Caki2 (cell line): ENCODE results near the gene DCAF4. TPM values are rescaled to one million over a fixed set of nuclear protein-coding genes. Genes with fewer than 3 reads are reported as not detected.
"Not testable (repeated sequence)": the region's sequence is repeated elsewhere in the genome, so short reads cannot be mapped to it uniquely, and the experiment has no call there.

Experiments
- DNase-seq: peaks from one replicate; pipeline ENCODE4 v3.0.0-alpha.2; 2015; ENCODE audit warnings: low read depth
- in situ Hi-C: cut with HindIII; loops from 2 replicates; pipeline ENCODE4 v1.10.0; 2016; ENCODE audit warnings: low sequenced_read_pairs, low pct_unique_long_range_greater_than_20kb, mixed read lengths
- total RNA-seq: library from RNA; depleted of rRNA; stranded (reverse); fragments of >200 nt; shearing (Covaris generic); gene quantifications from 2 replicates; pipeline ENCODE4 v1.2.3, GENCODE V29; 2014; ENCODE audit warnings: low replicate concordance; rRNA removed

The DCAF4 gene
- total RNA-seq, 1 experiment from 2014 or later: 9.4 TPM

DNA sequence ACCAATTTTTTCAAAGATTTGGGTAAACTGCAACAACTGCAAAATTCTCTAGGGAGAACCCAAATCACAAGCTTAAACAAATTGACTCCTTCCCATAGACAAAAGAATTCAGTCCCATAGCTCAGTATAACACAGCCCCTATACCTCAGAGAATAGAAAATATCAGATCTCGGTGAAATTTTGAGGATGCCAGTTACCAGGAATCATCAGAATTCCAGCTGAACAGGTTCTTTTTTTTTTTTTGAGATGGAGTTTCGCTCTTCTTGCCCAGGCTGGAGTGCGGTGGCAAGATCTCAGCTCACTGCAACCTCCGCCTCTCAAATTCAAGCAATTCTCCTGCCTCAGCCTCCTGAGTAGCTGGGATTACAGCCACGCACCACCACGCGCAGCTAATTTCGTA lies 63.9 kb downstream of the DCAF4 start:
- no peak for DNase-seq
- in situ Hi-C loops: no loop called here

GRCh38 chr14:72996916-72997315 lies 70.7 kb downstream of the DCAF4 start:
- in situ Hi-C loops: no loop called here
- no peak for DNase-seq

- no peak for DNase-seq
- in situ Hi-C loops: no loop called here
Observed at GRCh38 chr14:72998252-72998903, 72.1 kb downstream of the DCAF4 start.

DNA sequence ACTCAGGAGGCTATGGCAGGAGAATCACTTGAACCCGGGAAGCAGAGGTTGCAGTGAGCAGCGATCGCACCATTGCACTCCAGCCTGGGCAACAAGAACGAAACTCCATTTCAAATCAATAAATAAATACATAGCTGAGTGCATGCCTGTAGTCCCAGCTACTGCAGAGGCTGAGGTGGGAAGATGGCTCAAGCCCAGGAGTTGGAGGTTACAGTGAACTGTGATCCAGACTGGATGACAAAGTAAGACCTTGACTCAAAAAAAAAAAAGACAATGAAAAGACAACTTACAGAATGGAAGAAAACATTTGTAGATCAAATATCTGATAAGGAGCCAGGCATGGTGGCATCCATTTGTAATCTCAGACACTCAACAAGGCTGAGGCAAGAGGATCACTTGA lies 73.1 kb downstream of the DCAF4 start:
- in situ Hi-C loops: no loop called here
- no peak for DNase-seq

GRCh38 chr14:73000073-73000472 lies 73.8 kb downstream of the DCAF4 start:
- in situ Hi-C loops: no loop called here
- no peak for DNase-seq

GRCh38 chr14:73003681-73004080 lies 77.4 kb downstream of the DCAF4 start:
- in situ Hi-C loops: no loop called here
- DNase-seq: no peak

DNA sequence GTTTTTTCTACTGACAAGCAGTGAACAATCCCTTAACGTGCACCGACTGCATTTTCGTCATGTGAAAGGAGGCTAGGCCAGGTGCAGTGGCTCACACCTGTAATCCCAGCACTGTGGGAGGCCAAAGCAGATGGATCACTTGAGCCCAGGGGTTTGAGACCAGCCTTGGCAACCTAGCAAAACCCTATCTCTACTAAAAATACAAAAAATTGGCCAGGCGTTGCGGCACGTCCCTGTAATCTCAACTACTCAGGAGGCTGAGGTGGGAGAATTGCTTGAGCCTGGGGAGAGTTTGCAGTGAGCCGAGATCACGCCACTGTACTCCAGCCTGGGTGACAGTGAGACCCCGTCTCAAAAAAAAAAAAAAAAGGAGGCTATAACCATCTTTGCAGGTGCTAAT lies 78.4 kb downstream of the DCAF4 start:
- in situ Hi-C loops: not testable (repeated sequence)

GRCh38 chr14:73007835-73008234 lies 81.6 kb downstream of the DCAF4 start:
- in situ Hi-C loops: no loop called here
- no peak for DNase-seq

More for the DNA sequence above, 78.4 kb downstream of the DCAF4 start:
- not testable (repeated sequence) for DNase-seq

GRCh38 chr14:73008501-73008900 lies 82.2 kb downstream of the DCAF4 start:
- DNase-seq: no peak

More at GRCh38 chr14:73008501-73008900, 82.2 kb downstream of the DCAF4 start:
- in situ Hi-C loops: no loop called here

Other genes with a start within 250 kb of the DCAF4 start
- not detected in 2 replicates for gene DPF3, start 32.4 kb upstream of the DCAF4 start, total RNA-seq
- 2.7 and 2.8 TPM in 2 replicates for gene ZFYVE1, start 100.6 kb downstream of the DCAF4 start, total RNA-seq
- gene RBM25, start 132.1 kb downstream of the DCAF4 start, total RNA-seq: 1.2 and 4.5 TPM in 2 replicates
- 29.1 and 38.8 TPM in 2 replicates for gene PSEN1, start 210.0 kb downstream of the DCAF4 start, total RNA-seq